ENCODE data around the gene WDR41. TPM values are rescaled to one million over a fixed set of nuclear protein-coding genes. Genes with fewer than 3 reads are reported as not detected.

The WDR41 gene
- total RNA-seq, 1 experiment from 2014 or later, result 54.1 TPM

DNA sequence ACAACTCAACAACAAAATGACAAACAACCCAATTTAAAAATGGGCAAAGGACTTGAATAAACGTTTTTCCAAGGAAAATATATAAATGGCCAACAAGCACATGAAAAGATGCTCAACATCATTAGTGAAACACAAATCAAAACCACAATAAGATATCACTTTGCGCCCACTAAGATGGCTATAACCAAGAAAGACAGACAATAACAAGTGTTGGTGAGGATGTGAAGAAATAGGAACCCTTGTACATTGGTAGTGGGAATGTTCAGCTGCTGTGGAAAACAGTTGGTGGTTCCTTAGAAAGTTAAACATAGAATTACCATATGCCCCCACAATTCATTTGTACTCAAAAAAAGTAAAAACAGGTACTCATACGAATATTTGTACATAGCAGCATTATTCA is 39.2 kb upstream of the WDR41 start:
- TF ChIP-seq SRF (IDR thresholded peaks at IDR 0.05; ENCODE audit: low read depth) (no peak), RAD21 (IDR thresholded peaks at IDR 0.05; ENCODE audit: low read depth) (no peak), POLR2AphosphoS5 (IDR thresholded peaks at IDR 0.05; ENCODE audit: low read depth, low read length) (no peak), POLR2A (IDR thresholded peaks at IDR 0.05; ENCODE audit: borderline replicate concordance, extremely low read depth, insufficient read depth, insufficient read length) (no peak), EGR1 (IDR thresholded peaks at IDR 0.05; ENCODE audit: low read depth) (no peak), EZH2 (IDR thresholded peaks at IDR 0.05) (no peak), JUND (IDR thresholded peaks at IDR 0.05) (no peak), YY1 (IDR thresholded peaks at IDR 0.05; ENCODE audit: extremely low read depth, insufficient replicate concordance, low read depth, low read length) (no peak), CBX3 (IDR thresholded peaks at IDR 0.05; ENCODE audit: low read depth) (no peak), SIN3A (IDR thresholded peaks at IDR 0.05; ENCODE audit: low read depth) (no peak), ZFX (IDR thresholded peaks at IDR 0.05) (no peak), EZH2phosphoT487 (IDR thresholded peaks at IDR 0.05; ENCODE audit: borderline replicate concordance) (no peak), FOSL1 (IDR thresholded peaks at IDR 0.05; ENCODE audit: low read depth) (no peak), TCF7L2 (IDR thresholded peaks at IDR 0.05; ENCODE audit: borderline replicate concordance, extremely low read depth, insufficient read depth, insufficient read length) (no peak)
- TF ChIP-seq, protein P1, sequence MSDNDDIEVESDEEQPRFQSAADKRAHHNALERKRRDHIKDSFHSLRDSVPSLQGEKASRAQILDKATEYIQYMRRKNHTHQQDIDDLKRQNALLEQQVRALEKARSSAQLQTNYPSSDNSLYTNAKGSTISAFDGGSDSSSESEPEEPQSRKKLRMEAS (IDR thresholded peaks at IDR 0.05), result no peak
- TF ChIP-seq, protein P2, sequence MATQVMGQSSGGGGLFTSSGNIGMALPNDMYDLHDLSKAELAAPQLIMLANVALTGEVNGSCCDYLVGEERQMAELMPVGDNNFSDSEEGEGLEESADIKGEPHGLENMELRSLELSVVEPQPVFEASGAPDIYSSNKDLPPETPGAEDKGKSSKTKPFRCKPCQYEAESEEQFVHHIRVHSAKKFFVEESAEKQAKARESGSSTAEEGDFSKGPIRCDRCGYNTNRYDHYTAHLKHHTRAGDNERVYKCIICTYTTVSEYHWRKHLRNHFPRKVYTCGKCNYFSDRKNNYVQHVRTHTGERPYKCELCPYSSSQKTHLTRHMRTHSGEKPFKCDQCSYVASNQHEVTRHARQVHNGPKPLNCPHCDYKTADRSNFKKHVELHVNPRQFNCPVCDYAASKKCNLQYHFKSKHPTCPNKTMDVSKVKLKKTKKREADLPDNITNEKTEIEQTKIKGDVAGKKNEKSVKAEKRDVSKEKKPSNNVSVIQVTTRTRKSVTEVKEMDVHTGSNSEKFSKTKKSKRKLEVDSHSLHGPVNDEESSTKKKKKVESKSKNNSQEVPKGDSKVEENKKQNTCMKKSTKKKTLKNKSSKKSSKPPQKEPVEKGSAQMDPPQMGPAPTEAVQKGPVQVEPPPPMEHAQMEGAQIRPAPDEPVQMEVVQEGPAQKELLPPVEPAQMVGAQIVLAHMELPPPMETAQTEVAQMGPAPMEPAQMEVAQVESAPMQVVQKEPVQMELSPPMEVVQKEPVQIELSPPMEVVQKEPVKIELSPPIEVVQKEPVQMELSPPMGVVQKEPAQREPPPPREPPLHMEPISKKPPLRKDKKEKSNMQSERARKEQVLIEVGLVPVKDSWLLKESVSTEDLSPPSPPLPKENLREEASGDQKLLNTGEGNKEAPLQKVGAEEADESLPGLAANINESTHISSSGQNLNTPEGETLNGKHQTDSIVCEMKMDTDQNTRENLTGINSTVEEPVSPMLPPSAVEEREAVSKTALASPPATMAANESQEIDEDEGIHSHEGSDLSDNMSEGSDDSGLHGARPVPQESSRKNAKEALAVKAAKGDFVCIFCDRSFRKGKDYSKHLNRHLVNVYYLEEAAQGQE (IDR thresholded peaks at IDR 0.05; ENCODE audit: low read depth), result no peak
- TF ChIP-seq, protein P3, sequence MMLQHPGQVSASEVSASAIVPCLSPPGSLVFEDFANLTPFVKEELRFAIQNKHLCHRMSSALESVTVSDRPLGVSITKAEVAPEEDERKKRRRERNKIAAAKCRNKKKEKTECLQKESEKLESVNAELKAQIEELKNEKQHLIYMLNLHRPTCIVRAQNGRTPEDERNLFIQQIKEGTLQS (IDR thresholded peaks at IDR 0.05), result no peak
- TF ChIP-seq, protein P4, sequence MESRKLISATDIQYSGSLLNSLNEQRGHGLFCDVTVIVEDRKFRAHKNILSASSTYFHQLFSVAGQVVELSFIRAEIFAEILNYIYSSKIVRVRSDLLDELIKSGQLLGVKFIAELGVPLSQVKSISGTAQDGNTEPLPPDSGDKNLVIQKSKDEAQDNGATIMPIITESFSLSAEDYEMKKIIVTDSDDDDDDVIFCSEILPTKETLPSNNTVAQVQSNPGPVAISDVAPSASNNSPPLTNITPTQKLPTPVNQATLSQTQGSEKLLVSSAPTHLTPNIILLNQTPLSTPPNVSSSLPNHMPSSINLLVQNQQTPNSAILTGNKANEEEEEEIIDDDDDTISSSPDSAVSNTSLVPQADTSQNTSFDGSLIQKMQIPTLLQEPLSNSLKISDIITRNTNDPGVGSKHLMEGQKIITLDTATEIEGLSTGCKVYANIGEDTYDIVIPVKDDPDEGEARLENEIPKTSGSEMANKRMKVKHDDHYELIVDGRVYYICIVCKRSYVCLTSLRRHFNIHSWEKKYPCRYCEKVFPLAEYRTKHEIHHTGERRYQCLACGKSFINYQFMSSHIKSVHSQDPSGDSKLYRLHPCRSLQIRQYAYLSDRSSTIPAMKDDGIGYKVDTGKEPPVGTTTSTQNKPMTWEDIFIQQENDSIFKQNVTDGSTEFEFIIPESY (IDR thresholded peaks at IDR 0.05; ENCODE audit: extremely low read depth, insufficient replicate concordance, low read length), result no peak
- H3K9me3 ChIP-seq (ENCODE audit: control insufficient read depth in 1 of 2, insufficient read depth in 1 of 2, low read depth in 1 of 2, low read length in 2 of 2), result no peaks in the 10 kb centered on the region
- H3K4me3 ChIP-seq (replicated peaks in 1 of 2; ENCODE audit: low read depth in 1 of 2, low read length in 2 of 2), result no peak overlapping the region
- H3K36me3 ChIP-seq (ENCODE audit: control insufficient read depth in 1 of 2, insufficient read depth in 2 of 2, low read length in 2 of 2), result no peaks in the 10 kb centered on the region
- ChIA-PET CTCF (no interaction called here), POLR2A (no interaction called here), RAD21 (ENCODE audit: low non-redundant PET in 1 of 2, low total read pairs in 2 of 2, uncharacterized antibody in 2 of 2, unreplicated experiment in 2 of 2) (no interaction called here)
- H3K27me3 ChIP-seq (ENCODE audit: insufficient read depth, low read length), result no peaks in the 10 kb centered on the region
- no peaks in the 10 kb centered on the region for H3K9me2 ChIP-seq (ENCODE audit: insufficient read depth)
- H3K4me2 ChIP-seq (ENCODE audit: low read length), result no peak overlapping the region
- no peak overlapping the region for H3K9ac ChIP-seq (ENCODE audit: low read length)
- no peaks in the 10 kb centered on the region for H3K4me1 ChIP-seq (ENCODE audit: control insufficient read depth in 1 of 2, insufficient read depth in 2 of 2, low read length in 2 of 2)
- no TSS peak for BruUV-seq (replicated peaks)
- no peak overlapping the region for H2AFZ ChIP-seq (ENCODE audit: low read depth, low read length, poor library complexity, severe bottlenecking)
- H3K79me2 ChIP-seq (ENCODE audit: insufficient read depth, low read length), result no peaks in the 10 kb centered on the region
- no peaks in the 10 kb centered on the region for H4K20me1 ChIP-seq (ENCODE audit: insufficient read depth)
- H3K27ac ChIP-seq (ENCODE audit: low read depth, low read length), result no peak overlapping the region
- DNase-seq (ENCODE audit: low read depth, low spot score), result no peak
- intact Hi-C loops (cut with micrococcal nuclease), result no loop called here
- ATAC-seq, result no peak

All from HCT116 (cell line).